HepG2 (cell line): Measurements from ENCODE around the gene B9D2. TPM values are rescaled to one million over a fixed set of nuclear protein-coding genes. Genes with fewer than 3 reads are reported as not detected.

Source experiments
- ELK4 ChIP-seq: sonication (generic); formaldehyde crosslinking; IDR thresholded peaks from 2 replicates; pipeline ENCODE4 v1.9.0; 2021; ENCODE audit warnings: missing genetic modification reagents, borderline replicate concordance
- FOXO1 ChIP-seq: sonication (generic); formaldehyde crosslinking; IDR thresholded peaks from 2 replicates; pipeline ENCODE4 v1.4.0; 2020; ENCODE audit warnings: missing genetic modification reagents
- JUNB ChIP-seq: sonication (generic); formaldehyde crosslinking; IDR thresholded peaks from 2 replicates; pipeline ENCODE4 v1.8.0; 2022; ENCODE audit warnings: missing genetic modification reagents, mild to moderate bottlenecking, borderline replicate concordance
- NFAT5 ChIP-seq: sonication (generic); formaldehyde crosslinking; IDR thresholded peaks from 2 replicates; pipeline ENCODE4 v1.4.0; 2020; ENCODE audit warnings: missing genetic modification reagents
- RBAK ChIP-seq: sonication (generic); formaldehyde crosslinking; IDR thresholded peaks from 2 replicates; pipeline ENCODE4 v1.5.1; 2020; ENCODE audit warnings: mild to moderate bottlenecking, missing genetic modification reagents
- TERF1 ChIP-seq: sonication (generic); formaldehyde crosslinking; IDR thresholded peaks from 2 replicates; pipeline ENCODE4 v1.8.0; 2022; ENCODE audit warnings: mild to moderate bottlenecking, missing genetic modification reagents, moderate library complexity
- ZNF318 ChIP-seq: sonication (generic); formaldehyde crosslinking; IDR thresholded peaks from 2 replicates; pipeline ENCODE4 v1.4.0; 2020; ENCODE audit warnings: mild to moderate bottlenecking, missing genetic modification reagents
- ZNF7 ChIP-seq: IDR thresholded peaks from 2 replicates; pipeline ENCODE4 v1.6.1; 2016; ENCODE audit warnings: missing biosample characterization, missing genetic modification reagents
- ZNF713 ChIP-seq: sonication (generic); formaldehyde crosslinking; IDR thresholded peaks from 2 replicates; pipeline ENCODE4 v1.4.0; 2020; ENCODE audit warnings: mild to moderate bottlenecking, missing genetic modification reagents
- ZNF740 ChIP-seq: sonication (generic); formaldehyde crosslinking; IDR thresholded peaks from 2 replicates; pipeline ENCODE4 v1.4.0; 2020; ENCODE audit warnings: missing genetic modification reagents
- ZZZ3 ChIP-seq: sonication (generic); formaldehyde crosslinking; IDR thresholded peaks from 2 replicates; pipeline ENCODE4 v1.4.0; 2020; ENCODE audit warnings: missing genetic modification reagents, mild to moderate bottlenecking, borderline replicate concordance
- polyA plus RNA-seq, 8 experiments: library from polyadenylated mRNA; depleted of rRNA in 3 of 8; stranded (reverse) in 7 of 8; unstranded in 1 of 8; fragments of >200 nt; fragmentation: Illumina TruSeq in 4 of 8; extraction: Trizol in 4 of 8; gene quantifications; 2 replicates each; pipeline versions ENCODE4 v1.2.1 to v1.2.3, GENCODE V29; 2011 to 2016; ENCODE audit warnings: low read depth in 4 of 8, missing spikeins in 1 of 8, mixed read lengths in 1 of 8; ENCODE audit not compliant: insufficient read depth in 1 of 8
- total RNA-seq, 5 experiments: library from RNA; depleted of rRNA; stranded (reverse); fragments of >200 nt; fragmentation: Illumina TruSeq; extraction: Trizol; gene quantifications; 2 replicates each; pipeline ENCODE4 v1.2.3, GENCODE V29; 2016; ENCODE audit warnings: low read depth in 1 of 5

The B9D2 gene
- total and polyA plus RNA-seq, 2 of the 13 experiments (the other 11 are each of a cell fraction or from before 2014, with no cell fraction given) = 3.1 to 4.4 TPM

GRCh38 chr19:41376241-41376997, 12.5 kb upstream of the B9D2 start, which contains the start of gene TMEM91 (continued):
- TF ChIP-seq NFAT5 (CRISPR knock-in tag) (no peak), JUNB (CRISPR knock-in tag) (no peak), ZNF740 (CRISPR knock-in tag) (no peak), ZNF7 (CRISPR knock-in tag) (no peak), ELK4 (CRISPR knock-in tag) (no peak), RBAK (no peak), ZNF713 (CRISPR knock-in tag) (no peak), ZZZ3 (CRISPR knock-in tag) (no peak), ZNF318 (CRISPR knock-in tag) (no peak), TERF1 (CRISPR knock-in tag) (no peak), FOXO1 (CRISPR knock-in tag) (peak; percentile 17)
